Measurements from ENCODE around the gene MEGF6. TPM values are rescaled to one million over a fixed set of nuclear protein-coding genes. Genes with fewer than 3 reads are reported as not detected.

Gene MEGF6
- total RNA-seq, 4 donors from 2014 or later = 66.7 to 120 (median 74.5) TPM

GRCh38 chr1:3494321-3495308 is 116.7 kb downstream of the MEGF6 start:
- Histone ChIP-seq H3K36me3 (peaks cover 75% of the 10 kb centered on the region), H3K4me1 (peaks cover 12% of the 10 kb centered on the region), H3K27ac (no peak overlapping the region), H3K9me3 (no peaks in the 10 kb centered on the region), H3K4me3 (no peak overlapping the region), H3K27me3 (no peaks in the 10 kb centered on the region)
- DNase-seq (ENCODE audit: low spot score in 2 of 2) = no peak
- 100% methylated on average over 4 of the region's 34 CpGs for WGBS
- TF ChIP-seq POLR2A (IDR thresholded peaks at IDR 0.05) = no peak
- TF ChIP-seq, protein P1, sequence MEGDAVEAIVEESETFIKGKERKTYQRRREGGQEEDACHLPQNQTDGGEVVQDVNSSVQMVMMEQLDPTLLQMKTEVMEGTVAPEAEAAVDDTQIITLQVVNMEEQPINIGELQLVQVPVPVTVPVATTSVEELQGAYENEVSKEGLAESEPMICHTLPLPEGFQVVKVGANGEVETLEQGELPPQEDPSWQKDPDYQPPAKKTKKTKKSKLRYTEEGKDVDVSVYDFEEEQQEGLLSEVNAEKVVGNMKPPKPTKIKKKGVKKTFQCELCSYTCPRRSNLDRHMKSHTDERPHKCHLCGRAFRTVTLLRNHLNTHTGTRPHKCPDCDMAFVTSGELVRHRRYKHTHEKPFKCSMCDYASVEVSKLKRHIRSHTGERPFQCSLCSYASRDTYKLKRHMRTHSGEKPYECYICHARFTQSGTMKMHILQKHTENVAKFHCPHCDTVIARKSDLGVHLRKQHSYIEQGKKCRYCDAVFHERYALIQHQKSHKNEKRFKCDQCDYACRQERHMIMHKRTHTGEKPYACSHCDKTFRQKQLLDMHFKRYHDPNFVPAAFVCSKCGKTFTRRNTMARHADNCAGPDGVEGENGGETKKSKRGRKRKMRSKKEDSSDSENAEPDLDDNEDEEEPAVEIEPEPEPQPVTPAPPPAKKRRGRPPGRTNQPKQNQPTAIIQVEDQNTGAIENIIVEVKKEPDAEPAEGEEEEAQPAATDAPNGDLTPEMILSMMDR (IDR thresholded peaks at IDR 0.05) = no peak
- no peak for TF ChIP-seq EP300 (IDR thresholded peaks at IDR 0.05)
- no peak for TF ChIP-seq POLR2AphosphoS5 (IDR thresholded peaks at IDR 0.05)

DNA sequence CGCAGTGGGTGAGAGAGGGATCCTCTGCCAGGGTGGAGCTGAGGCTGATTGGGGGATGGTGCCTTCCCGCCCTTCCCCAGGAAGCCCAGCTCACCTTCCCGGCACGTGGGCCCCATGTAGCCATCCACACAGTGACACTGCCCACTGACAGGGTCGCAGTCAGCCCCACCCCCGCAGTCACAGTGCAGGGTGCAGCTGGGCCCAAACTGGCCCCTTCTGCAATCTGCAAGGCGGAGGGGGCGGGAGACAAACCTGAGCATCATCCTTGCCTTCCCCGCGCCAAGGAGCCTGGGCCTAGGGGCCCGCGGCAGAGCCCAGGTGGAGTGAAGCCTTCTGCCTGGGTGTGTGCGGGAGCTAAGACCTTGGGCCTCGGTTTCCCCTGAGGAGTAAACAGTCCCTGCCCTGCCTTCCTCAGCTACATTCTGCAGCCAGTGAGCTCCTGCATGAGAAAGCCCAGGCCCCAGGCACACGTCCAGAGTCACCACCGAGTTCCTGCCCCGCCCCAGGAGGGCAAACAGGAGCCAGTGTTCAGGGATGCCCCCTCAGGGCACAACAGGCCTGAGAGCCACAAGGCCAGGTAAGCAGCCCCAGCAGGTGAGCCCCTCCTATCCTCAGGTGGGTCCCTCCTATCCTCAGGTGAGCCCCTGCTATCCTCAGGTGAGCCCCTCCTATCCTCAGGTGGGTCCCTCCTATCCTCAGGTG is 118.6 kb downstream of the MEGF6 start:
- peaks cover 10% of the 10 kb centered on the region for H3K9me3 ChIP-seq
- peaks cover 12% of the 10 kb centered on the region for H3K4me1 ChIP-seq
- TF ChIP-seq POLR2AphosphoS5 (IDR thresholded peaks at IDR 0.05) (no peak), POLR2A (IDR thresholded peaks at IDR 0.05) (no peak), EP300 (IDR thresholded peaks at IDR 0.05) (no peak)
- no peak overlapping the region for H3K27ac ChIP-seq
- no peaks in the 10 kb centered on the region for H3K27me3 ChIP-seq
- DNase-seq (ENCODE audit: low spot score in 2 of 2) = no peak
- peaks cover 70% of the 10 kb centered on the region for H3K36me3 ChIP-seq
- H3K4me3 ChIP-seq = no peak overlapping the region
- WGBS = no CpG with 5 or more reads among the region's 17 CpGs

DNA sequence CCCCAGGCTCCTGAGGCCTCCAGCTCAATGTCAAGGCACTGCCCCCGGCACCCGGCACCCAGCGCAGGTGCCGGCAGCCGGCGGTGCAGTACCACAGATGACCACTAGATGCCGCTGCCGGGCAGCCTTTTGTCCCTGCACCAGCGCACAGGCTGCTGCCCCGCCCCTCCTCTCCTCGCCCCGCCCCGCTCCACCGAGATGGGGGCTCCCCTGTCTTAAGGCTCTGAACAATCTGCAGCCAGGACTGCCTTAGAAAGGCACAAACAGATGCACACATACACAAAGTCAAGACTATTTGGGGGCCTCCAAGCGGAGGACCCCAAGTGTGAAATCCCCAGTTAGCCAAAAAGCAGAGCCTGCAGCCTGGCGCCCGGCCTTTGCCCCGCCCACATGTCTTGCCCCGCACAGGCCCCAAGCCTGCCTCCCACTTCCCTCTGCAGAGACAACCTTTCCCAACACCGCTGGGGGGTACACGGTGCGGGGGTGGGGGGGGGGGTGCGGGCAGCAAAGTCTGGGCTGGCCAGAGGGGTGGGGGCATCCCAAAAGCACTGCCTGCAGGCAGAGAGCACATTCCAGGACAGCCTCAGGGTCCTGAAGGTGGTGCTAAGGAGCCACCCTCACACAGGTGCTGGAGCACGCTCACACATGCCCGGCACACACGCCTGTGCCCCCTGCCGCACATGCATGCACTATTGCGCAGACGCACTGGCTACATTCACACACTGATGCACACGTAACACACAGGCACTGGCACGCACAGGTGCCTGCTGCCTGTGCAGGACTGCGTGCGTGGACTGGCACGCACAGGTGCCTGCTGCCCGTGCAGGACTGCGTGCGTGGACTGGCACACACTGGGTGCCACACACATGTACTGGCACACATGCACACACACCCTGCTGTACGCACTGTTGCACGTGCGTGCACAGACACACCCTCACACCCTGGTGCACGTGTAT is 119.7 kb downstream of the MEGF6 start:
- TF ChIP-seq, protein P1 (IDR thresholded peaks at IDR 0.05) = peak; percentile 92 to 100
- TF ChIP-seq POLR2AphosphoS5 (IDR thresholded peaks at IDR 0.05) = no peak
- TF ChIP-seq EP300 (IDR thresholded peaks at IDR 0.05) = no peak
- peaks cover 58% of the 10 kb centered on the region for H3K36me3 ChIP-seq
- H3K4me1 ChIP-seq = peaks cover 12% of the 10 kb centered on the region
- 62% methylated on average over 10 of the region's 41 CpGs for WGBS
- H3K27ac ChIP-seq = no peak overlapping the region
- peaks cover 10% of the 10 kb centered on the region for H3K9me3 ChIP-seq
- H3K4me3 ChIP-seq = no peak overlapping the region
- no peaks in the 10 kb centered on the region for H3K27me3 ChIP-seq
- DNase-seq (ENCODE audit: low spot score in 2 of 2) = peak in 1 of 2 donors; percentile 84

GRCh38 chr1:3490046-3490745 is 121.1 kb downstream of the MEGF6 start:
- WGBS = 97% methylated on average over 5 of the region's 23 CpGs
- TF ChIP-seq POLR2A (IDR thresholded peaks at IDR 0.05) (no peak), POLR2AphosphoS5 (IDR thresholded peaks at IDR 0.05) (no peak), EP300 (IDR thresholded peaks at IDR 0.05) (no peak)
- TF ChIP-seq, protein P1 (IDR thresholded peaks at IDR 0.05) = no peak
- peaks cover 45% of the 10 kb centered on the region for H3K36me3 ChIP-seq

DNA sequence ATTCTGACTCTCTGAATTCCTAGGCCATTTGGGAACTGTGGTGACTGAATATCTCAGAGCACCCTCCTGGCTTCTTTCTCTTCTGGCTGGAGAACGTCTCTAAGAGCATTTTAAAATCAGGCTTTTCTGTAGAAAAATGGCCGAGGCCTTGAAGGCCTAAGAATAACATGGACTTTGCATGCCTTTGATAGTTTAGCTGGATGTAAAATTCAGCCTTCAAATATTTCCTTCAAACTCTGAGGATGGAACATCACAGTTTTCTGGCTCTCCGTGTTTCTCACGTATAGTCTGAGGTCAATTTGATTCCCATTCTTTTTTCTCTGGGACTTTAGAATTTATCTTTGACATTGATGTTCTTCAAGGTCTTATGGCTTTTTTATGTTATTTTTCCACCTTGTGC is 122.9 kb downstream of the MEGF6 start:
- H3K4me3 ChIP-seq = no peak overlapping the region
- 99% methylated on average over 4 of the region's 4 CpGs for WGBS

More at GRCh38 chr1:3490046-3490745, 121.1 kb downstream of the MEGF6 start:
- Histone ChIP-seq H3K27me3 (no peaks in the 10 kb centered on the region), H3K4me1 (peaks cover 12% of the 10 kb centered on the region), H3K27ac (no peak overlapping the region), H3K4me3 (no peak overlapping the region), H3K9me3 (peaks cover 10% of the 10 kb centered on the region)
- DNase-seq (ENCODE audit: low spot score in 2 of 2) = no peak

More for the DNA sequence above, 122.9 kb downstream of the MEGF6 start:
- peaks cover 28% of the 10 kb centered on the region for H3K36me3 ChIP-seq
- TF ChIP-seq, protein P1 (IDR thresholded peaks at IDR 0.05) = no peak
- TF ChIP-seq EP300 (IDR thresholded peaks at IDR 0.05) = no peak
- no peaks in the 10 kb centered on the region for H3K27me3 ChIP-seq
- peaks cover 10% of the 10 kb centered on the region for H3K9me3 ChIP-seq
- H3K27ac ChIP-seq = no peak overlapping the region
- DNase-seq (ENCODE audit: low spot score in 2 of 2) = no peak
- peaks cover 17% of the 10 kb centered on the region for H3K4me1 ChIP-seq

Data from suprapubic skin (tissue), 4 donors.